WTC11 (cell line): Measurements from ENCODE around the gene SHFL. TPM values are rescaled to one million over a fixed set of nuclear protein-coding genes. Genes with fewer than 3 reads are reported as not detected.
A peak's percentile ranks its signal among the peaks of the same experiment; 100 is the strongest.

Source experiments
- CREB1 ChIP-seq: sonication (generic); formaldehyde crosslinking; IDR thresholded peaks from 2 replicates; pipeline ENCODE4 v1.8.0; 2023; ENCODE audit warnings: mild to moderate bottlenecking, missing genetic modification reagents
- ELF4 ChIP-seq: sonication (generic); formaldehyde crosslinking; IDR thresholded peaks from 2 replicates; pipeline ENCODE4 v1.8.1; 2022; ENCODE audit warnings: low read depth, mild to moderate bottlenecking, moderate library complexity, missing genetic modification reagents
- JUN ChIP-seq: sonication (generic); formaldehyde crosslinking; IDR thresholded peaks from 2 replicates; pipeline ENCODE4 v1.8.0; 2023; ENCODE audit warnings: mild to moderate bottlenecking, missing genetic modification reagents
- TEAD4 ChIP-seq: sonication (generic); formaldehyde crosslinking; IDR thresholded peaks from 2 replicates; pipeline ENCODE4 v1.8.0; 2022; ENCODE audit warnings: mild to moderate bottlenecking, missing genetic modification reagents
- ZNF138 ChIP-seq: sonication (generic); formaldehyde crosslinking; conservative IDR thresholded peaks from 2 replicates; pipeline ENCODE4 v1.8.1; 2022; ENCODE audit warnings: mild to moderate bottlenecking, moderate library complexity, missing genetic modification reagents
- total RNA-seq: library from RNA; stranded (reverse); gene quantifications from 3 replicates; pipeline ENCODE4 v1.2.3, GENCODE V29; 2021
- TF ChIP-seq, protein P1 (sequence below): sonication (generic); formaldehyde crosslinking; conservative IDR thresholded peaks from 2 replicates; pipeline ENCODE4 v1.8.1; 2023; ENCODE audit warnings: mild to moderate bottlenecking, low read depth, missing genetic modification reagents, moderate library complexity
- TF ChIP-seq, protein P2 (sequence below): sonication (generic); formaldehyde crosslinking; IDR thresholded peaks from 2 replicates; pipeline ENCODE4 v1.8.0; 2023; ENCODE audit warnings: mild to moderate bottlenecking, missing genetic modification reagents
- TF ChIP-seq, protein P3 (sequence below): fragments of 250-450 bp; sonication (Bioruptor Pico); IDR thresholded peaks from 2 replicates; pipeline ENCODE4 v1.9.0; 2021; ENCODE audit warnings: mild to moderate bottlenecking, borderline replicate concordance
- TF ChIP-seq, protein P4 (sequence below): sonication (generic); formaldehyde crosslinking; IDR thresholded peaks from 2 replicates; pipeline ENCODE4 v1.8.1; 2022; ENCODE audit warnings: missing genetic modification reagents, borderline replicate concordance
- TF ChIP-seq, protein P5 (sequence below): sonication (generic); formaldehyde crosslinking; IDR thresholded peaks from 2 replicates; pipeline ENCODE4 v1.8.0; 2022; ENCODE audit warnings: mild to moderate bottlenecking, missing genetic modification reagents
- TF ChIP-seq, protein P6 (sequence below): fragments of 250-450 bp; sonication (Bioruptor Pico); IDR thresholded peaks from 2 replicates; pipeline ENCODE4 v2.1.2; 2022; ENCODE audit warnings: mild to moderate bottlenecking, moderate library complexity
- TF ChIP-seq, protein P7 (sequence below): sonication (generic); formaldehyde crosslinking; IDR thresholded peaks from 2 replicates; pipeline ENCODE4 v1.8.0; 2022; ENCODE audit warnings: mild to moderate bottlenecking, missing genetic modification reagents
- TF ChIP-seq, protein P8 (sequence below): fragments of 250-450 bp; sonication (Bioruptor Pico); IDR thresholded peaks from 2 replicates; pipeline ENCODE4 v1.9.0; 2021; ENCODE audit warnings: moderate library complexity, mild to moderate bottlenecking, inconsistent platforms, borderline replicate concordance

SHFL gene
- total RNA-seq, 1 experiment from 2014 or later = 22.5 TPM

DNA sequence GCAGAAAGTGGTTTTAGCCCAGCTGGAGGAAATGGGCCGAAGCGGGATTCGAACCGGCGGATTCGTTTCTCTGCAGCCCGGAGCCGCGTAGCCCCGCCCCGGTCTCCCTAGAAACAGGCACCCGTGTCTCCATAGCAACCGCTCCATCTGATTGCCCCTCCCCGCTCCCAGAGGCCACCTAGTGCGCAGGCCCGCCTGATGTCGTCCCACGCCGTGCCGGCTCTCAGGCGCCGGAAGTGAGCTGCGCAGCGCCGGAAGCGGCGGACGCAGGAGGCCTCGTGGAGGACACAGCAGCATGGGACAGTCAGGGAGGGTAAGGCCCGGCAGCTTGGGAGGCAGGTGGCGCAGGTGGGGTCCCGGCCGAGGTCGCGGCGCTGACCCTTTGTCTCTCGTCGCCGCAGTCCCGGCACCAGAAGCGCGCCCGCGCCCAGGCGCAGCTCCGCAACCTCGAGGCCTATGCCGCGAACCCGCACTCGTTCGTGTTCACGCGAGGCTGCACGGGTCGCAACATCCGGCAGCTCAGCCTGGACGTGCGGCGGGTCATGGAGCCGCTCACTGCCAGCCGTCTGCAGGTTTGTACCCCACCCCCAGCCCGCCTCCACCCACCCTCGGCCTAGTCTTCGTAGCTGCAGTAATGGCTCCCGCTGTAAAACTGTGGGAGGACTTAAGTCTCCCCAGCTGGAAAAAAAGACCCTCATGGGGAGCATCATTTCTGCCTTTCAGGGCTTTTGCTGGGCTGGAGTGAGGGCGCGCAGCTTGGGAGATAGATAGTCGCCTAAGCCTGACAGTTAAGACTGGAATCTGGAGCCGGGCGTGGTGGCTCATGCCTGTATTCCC lies 20.2 kb downstream of the SHFL start, which contains the start of gene PPAN (continued):
- TF ChIP-seq, protein P1, sequence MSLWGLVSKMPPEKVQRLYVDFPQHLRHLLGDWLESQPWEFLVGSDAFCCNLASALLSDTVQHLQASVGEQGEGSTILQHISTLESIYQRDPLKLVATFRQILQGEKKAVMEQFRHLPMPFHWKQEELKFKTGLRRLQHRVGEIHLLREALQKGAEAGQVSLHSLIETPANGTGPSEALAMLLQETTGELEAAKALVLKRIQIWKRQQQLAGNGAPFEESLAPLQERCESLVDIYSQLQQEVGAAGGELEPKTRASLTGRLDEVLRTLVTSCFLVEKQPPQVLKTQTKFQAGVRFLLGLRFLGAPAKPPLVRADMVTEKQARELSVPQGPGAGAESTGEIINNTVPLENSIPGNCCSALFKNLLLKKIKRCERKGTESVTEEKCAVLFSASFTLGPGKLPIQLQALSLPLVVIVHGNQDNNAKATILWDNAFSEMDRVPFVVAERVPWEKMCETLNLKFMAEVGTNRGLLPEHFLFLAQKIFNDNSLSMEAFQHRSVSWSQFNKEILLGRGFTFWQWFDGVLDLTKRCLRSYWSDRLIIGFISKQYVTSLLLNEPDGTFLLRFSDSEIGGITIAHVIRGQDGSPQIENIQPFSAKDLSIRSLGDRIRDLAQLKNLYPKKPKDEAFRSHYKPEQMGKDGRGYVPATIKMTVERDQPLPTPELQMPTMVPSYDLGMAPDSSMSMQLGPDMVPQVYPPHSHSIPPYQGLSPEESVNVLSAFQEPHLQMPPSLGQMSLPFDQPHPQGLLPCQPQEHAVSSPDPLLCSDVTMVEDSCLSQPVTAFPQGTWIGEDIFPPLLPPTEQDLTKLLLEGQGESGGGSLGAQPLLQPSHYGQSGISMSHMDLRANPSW = no peak
- TF ChIP-seq, protein P2, sequence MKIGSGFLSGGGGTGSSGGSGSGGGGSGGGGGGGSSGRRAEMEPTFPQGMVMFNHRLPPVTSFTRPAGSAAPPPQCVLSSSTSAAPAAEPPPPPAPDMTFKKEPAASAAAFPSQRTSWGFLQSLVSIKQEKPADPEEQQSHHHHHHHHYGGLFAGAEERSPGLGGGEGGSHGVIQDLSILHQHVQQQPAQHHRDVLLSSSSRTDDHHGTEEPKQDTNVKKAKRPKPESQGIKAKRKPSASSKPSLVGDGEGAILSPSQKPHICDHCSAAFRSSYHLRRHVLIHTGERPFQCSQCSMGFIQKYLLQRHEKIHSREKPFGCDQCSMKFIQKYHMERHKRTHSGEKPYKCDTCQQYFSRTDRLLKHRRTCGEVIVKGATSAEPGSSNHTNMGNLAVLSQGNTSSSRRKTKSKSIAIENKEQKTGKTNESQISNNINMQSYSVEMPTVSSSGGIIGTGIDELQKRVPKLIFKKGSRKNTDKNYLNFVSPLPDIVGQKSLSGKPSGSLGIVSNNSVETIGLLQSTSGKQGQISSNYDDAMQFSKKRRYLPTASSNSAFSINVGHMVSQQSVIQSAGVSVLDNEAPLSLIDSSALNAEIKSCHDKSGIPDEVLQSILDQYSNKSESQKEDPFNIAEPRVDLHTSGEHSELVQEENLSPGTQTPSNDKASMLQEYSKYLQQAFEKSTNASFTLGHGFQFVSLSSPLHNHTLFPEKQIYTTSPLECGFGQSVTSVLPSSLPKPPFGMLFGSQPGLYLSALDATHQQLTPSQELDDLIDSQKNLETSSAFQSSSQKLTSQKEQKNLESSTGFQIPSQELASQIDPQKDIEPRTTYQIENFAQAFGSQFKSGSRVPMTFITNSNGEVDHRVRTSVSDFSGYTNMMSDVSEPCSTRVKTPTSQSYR (CRISPR knock-in tag) = 0 out of 2 replicates have a peak, but pooled peaks have one; percentile 12
- TF ChIP-seq, protein P3, sequence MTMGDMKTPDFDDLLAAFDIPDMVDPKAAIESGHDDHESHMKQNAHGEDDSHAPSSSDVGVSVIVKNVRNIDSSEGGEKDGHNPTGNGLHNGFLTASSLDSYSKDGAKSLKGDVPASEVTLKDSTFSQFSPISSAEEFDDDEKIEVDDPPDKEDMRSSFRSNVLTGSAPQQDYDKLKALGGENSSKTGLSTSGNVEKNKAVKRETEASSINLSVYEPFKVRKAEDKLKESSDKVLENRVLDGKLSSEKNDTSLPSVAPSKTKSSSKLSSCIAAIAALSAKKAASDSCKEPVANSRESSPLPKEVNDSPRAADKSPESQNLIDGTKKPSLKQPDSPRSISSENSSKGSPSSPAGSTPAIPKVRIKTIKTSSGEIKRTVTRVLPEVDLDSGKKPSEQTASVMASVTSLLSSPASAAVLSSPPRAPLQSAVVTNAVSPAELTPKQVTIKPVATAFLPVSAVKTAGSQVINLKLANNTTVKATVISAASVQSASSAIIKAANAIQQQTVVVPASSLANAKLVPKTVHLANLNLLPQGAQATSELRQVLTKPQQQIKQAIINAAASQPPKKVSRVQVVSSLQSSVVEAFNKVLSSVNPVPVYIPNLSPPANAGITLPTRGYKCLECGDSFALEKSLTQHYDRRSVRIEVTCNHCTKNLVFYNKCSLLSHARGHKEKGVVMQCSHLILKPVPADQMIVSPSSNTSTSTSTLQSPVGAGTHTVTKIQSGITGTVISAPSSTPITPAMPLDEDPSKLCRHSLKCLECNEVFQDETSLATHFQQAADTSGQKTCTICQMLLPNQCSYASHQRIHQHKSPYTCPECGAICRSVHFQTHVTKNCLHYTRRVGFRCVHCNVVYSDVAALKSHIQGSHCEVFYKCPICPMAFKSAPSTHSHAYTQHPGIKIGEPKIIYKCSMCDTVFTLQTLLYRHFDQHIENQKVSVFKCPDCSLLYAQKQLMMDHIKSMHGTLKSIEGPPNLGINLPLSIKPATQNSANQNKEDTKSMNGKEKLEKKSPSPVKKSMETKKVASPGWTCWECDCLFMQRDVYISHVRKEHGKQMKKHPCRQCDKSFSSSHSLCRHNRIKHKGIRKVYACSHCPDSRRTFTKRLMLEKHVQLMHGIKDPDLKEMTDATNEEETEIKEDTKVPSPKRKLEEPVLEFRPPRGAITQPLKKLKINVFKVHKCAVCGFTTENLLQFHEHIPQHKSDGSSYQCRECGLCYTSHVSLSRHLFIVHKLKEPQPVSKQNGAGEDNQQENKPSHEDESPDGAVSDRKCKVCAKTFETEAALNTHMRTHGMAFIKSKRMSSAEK (CRISPR knock-in tag) = no peak
- no peak for TF ChIP-seq ZNF138
- peak; percentile 90; the same call in 1 of the 2 replicates for TF ChIP-seq JUN (CRISPR knock-in tag)
- TF ChIP-seq, protein P4, sequence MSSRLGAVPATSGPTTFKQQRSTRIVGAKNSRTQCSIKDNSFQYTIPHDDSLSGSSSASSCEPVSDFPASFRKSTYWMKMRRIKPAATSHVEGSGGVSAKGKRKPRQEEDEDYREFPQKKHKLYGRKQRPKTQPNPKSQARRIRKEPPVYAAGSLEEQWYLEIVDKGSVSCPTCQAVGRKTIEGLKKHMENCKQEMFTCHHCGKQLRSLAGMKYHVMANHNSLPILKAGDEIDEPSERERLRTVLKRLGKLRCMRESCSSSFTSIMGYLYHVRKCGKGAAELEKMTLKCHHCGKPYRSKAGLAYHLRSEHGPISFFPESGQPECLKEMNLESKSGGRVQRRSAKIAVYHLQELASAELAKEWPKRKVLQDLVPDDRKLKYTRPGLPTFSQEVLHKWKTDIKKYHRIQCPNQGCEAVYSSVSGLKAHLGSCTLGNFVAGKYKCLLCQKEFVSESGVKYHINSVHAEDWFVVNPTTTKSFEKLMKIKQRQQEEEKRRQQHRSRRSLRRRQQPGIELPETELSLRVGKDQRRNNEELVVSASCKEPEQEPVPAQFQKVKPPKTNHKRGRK (CRISPR knock-in tag) = no peak
- TF ChIP-seq ELF4 = no peak
- TF ChIP-seq CREB1 (CRISPR knock-in tag) = no peak
- TF ChIP-seq, protein P5, sequence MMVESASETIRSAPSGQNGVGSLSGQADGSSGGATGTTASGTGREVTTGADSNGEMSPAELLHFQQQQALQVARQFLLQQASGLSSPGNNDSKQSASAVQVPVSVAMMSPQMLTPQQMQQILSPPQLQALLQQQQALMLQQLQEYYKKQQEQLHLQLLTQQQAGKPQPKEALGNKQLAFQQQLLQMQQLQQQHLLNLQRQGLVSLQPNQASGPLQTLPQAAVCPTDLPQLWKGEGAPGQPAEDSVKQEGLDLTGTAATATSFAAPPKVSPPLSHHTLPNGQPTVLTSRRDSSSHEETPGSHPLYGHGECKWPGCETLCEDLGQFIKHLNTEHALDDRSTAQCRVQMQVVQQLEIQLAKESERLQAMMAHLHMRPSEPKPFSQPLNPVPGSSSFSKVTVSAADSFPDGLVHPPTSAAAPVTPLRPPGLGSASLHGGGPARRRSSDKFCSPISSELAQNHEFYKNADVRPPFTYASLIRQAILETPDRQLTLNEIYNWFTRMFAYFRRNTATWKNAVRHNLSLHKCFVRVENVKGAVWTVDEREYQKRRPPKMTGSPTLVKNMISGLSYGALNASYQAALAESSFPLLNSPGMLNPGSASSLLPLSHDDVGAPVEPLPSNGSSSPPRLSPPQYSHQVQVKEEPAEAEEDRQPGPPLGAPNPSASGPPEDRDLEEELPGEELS = peak; percentile 75
- 0 out of 2 replicates have a peak, but pooled peaks have one; percentile 41 for TF ChIP-seq TEAD4 (CRISPR knock-in tag)
- TF ChIP-seq, protein P6, sequence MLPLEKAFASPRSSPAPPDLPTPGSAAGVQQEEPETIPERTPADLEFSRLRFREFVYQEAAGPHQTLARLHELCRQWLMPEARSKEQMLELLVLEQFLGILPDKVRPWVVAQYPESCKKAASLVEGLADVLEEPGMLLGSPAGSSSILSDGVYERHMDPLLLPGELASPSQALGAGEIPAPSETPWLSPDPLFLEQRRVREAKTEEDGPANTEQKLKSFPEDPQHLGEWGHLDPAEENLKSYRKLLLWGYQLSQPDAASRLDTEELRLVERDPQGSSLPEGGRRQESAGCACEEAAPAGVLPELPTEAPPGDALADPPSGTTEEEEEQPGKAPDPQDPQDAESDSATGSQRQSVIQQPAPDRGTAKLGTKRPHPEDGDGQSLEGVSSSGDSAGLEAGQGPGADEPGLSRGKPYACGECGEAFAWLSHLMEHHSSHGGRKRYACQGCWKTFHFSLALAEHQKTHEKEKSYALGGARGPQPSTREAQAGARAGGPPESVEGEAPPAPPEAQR (CRISPR knock-in tag) = no peak
- TF ChIP-seq, protein P7, sequence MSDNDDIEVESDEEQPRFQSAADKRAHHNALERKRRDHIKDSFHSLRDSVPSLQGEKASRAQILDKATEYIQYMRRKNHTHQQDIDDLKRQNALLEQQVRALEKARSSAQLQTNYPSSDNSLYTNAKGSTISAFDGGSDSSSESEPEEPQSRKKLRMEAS (CRISPR knock-in tag) = peak; percentile 99
- TF ChIP-seq, protein P8, sequence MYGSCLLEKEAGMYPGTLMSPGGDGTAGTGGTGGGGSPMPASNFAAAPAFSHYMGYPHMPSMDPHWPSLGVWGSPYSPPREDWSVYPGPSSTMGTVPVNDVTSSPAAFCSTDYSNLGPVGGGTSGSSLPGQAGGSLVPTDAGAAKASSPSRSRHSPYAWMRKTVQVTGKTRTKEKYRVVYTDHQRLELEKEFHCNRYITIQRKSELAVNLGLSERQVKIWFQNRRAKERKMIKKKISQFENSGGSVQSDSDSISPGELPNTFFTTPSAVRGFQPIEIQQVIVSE = no peak
